Calu3 (cell line): ENCODE measurements around the gene BPIFA1. TPM values are rescaled to one million over a fixed set of nuclear protein-coding genes. Genes with fewer than 3 reads are reported as not detected.

Source experiments
- BruUV-seq: library from RNA; stranded (reverse); fragments of 400-500 nt; replicated peaks from 2 replicates; lab custom pipeline; 2021; lab: Mats Ljungman, UMichigan
- CTCF ChIA-PET: fragments of 300-600 bp; sonication (Branson Sonifier 250); formaldehyde crosslinking; loops from one replicate; lab custom pipeline; 2022; ENCODE audit warnings: antibody characterized with exemption; lab: Charles Lee
- DNase-seq: peaks from one replicate; pipeline ENCODE4 v3.0.0; 2022
- H3K27ac Mint-ChIP-seq: one replicate; pipeline ENCODE4 v1.8.0; 2022; ENCODE audit warnings: mixed read lengths; ENCODE audit not compliant: unreplicated experiment
- H3K27me3 Mint-ChIP-seq: one replicate; pipeline ENCODE4 v1.8.0; 2022; ENCODE audit warnings: mixed read lengths; ENCODE audit not compliant: unreplicated experiment
- H3K36me3 Mint-ChIP-seq: one replicate; pipeline ENCODE4 v1.8.0; 2022; ENCODE audit warnings: mild to moderate bottlenecking, moderate library complexity, mixed read lengths; ENCODE audit not compliant: insufficient read depth, unreplicated experiment
- H3K4me1 Mint-ChIP-seq: one replicate; pipeline ENCODE4 v1.8.0; 2022; ENCODE audit warnings: mild to moderate bottlenecking, low read depth, mixed read lengths; ENCODE audit not compliant: unreplicated experiment
- H3K4me3 Mint-ChIP-seq: one replicate; pipeline ENCODE4 v1.8.0; 2022; ENCODE audit warnings: mild to moderate bottlenecking, low read depth, moderate library complexity, mixed read lengths; ENCODE audit not compliant: unreplicated experiment
- H3K9me3 Mint-ChIP-seq: one replicate; pipeline ENCODE4 v1.8.0; 2022; ENCODE audit warnings: low read depth, mixed read lengths; ENCODE audit not compliant: unreplicated experiment
- intact Hi-C: fragments of 100-400 bp; cut with micrococcal nuclease; formaldehyde crosslinking; loops from one replicate; pipeline ENCODE4 v1.10.0; 2022; ENCODE audit not compliant: unreplicated experiment
- total RNA-seq: library from RNA; stranded (reverse); gene quantifications from 2 replicates; pipeline ENCODE4 v1.2.3, GENCODE V29; 2022
- TF ChIP-seq, protein P1 (sequence below): fragments of 200-600 bp; IDR thresholded peaks from one replicate; pipeline ENCODE4 v1.8.0; 2022; ENCODE audit warnings: antibody characterized with exemption; ENCODE audit not compliant: unreplicated experiment

BPIFA1 gene
- total RNA-seq, 1 experiment from 2014 or later, result not detected

DNA sequence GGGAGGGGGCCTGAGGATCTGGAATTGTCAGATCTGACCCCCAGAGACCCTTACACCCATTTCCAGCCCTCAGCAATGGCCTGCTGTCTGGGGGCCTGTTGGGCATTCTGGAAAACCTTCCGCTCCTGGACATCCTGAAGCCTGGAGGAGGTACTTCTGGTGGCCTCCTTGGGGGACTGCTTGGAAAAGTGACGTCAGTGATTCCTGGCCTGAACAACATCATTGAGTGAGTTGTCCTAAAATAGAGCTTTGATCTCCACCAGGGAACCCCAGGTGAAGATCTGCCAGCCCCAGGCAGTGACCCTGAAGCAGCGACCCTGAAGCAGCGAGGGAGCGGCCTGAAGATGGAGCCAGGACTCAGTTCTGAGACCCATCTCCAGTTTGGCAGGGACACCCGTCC, 2.2 kb downstream of the BPIFA1 start:
- Mint-ChIP-seq H3K36me3 (no peaks in the 10 kb centered on the region), H3K27ac (no peak overlapping the region), H3K4me1 (no peaks in the 10 kb centered on the region), H3K4me3 (no peak overlapping the region), H3K27me3 (peaks cover 96% of the 10 kb centered on the region), H3K9me3 (no peaks in the 10 kb centered on the region)
- TF ChIP-seq, protein P1, sequence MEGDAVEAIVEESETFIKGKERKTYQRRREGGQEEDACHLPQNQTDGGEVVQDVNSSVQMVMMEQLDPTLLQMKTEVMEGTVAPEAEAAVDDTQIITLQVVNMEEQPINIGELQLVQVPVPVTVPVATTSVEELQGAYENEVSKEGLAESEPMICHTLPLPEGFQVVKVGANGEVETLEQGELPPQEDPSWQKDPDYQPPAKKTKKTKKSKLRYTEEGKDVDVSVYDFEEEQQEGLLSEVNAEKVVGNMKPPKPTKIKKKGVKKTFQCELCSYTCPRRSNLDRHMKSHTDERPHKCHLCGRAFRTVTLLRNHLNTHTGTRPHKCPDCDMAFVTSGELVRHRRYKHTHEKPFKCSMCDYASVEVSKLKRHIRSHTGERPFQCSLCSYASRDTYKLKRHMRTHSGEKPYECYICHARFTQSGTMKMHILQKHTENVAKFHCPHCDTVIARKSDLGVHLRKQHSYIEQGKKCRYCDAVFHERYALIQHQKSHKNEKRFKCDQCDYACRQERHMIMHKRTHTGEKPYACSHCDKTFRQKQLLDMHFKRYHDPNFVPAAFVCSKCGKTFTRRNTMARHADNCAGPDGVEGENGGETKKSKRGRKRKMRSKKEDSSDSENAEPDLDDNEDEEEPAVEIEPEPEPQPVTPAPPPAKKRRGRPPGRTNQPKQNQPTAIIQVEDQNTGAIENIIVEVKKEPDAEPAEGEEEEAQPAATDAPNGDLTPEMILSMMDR, result no peak
- CTCF ChIA-PET, result interaction anchor here (0.6 kb wide), 1 partner anchor 8 kb away, joined by 3 read pairs; no protein-coding TSS in a partner anchor
- no TSS peak for BruUV-seq
- no peak for DNase-seq
- intact Hi-C loops, result no loop called here

- peaks cover 3% of the 10 kb centered on the region for H3K9me3 Mint-ChIP-seq
These were observed 3.6 kb downstream of the BPIFA1 start for GRCh38 chr20:33239418-33239817.

DNA sequence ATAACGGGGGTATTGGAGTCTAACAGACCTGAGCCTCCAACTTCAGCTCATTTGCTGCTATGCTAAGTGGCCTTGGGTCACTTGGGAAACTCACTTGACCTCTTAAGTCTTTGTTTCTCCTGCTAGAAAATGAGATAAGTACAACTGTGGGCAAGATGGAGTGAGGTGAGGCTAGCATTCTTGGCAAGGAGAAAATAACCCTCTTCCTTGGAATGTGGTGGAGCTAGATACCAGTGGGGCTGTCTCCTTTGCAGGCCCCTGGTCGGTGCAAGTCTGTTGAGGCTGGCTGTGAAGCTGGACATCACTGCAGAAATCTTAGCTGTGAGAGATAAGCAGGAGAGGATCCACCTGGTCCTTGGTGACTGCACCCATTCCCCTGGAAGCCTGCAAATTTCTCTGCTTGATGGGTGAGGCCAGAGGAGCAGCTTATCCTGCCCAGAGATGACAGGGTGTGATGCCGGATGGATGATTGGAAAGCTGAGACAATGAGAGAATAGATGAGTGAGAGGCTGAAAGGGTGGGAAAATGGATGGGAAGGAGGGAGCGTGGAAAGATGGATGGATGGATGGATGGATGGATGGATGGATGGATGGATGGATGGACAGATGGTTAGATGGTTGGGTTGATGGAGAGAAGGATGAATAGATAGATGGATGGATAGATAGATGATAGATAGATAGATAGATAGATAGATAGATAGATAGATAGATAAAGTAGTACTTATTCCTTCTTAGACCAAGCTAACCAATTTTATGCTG, 4.4 kb downstream of the BPIFA1 start:
- intact Hi-C loops, result no loop called here
- no peaks in the 10 kb centered on the region for H3K36me3 Mint-ChIP-seq
- no peak overlapping the region for H3K4me3 Mint-ChIP-seq
- CTCF ChIA-PET, result interaction anchor here (0.6 to 0.7 kb wide), 2 partner anchors 61 to 773 kb away, joined by 3 to 5 read pairs; no protein-coding TSS in a partner anchor
- no TSS peak for BruUV-seq
- DNase-seq, result no peak
- no peaks in the 10 kb centered on the region for H3K4me1 Mint-ChIP-seq
- H3K27me3 Mint-ChIP-seq, result peaks cover 96% of the 10 kb centered on the region
- TF ChIP-seq, protein P1, result no peak
- no peak overlapping the region for H3K27ac Mint-ChIP-seq
- H3K9me3 Mint-ChIP-seq, result peaks cover 3% of the 10 kb centered on the region

More at GRCh38 chr20:33239418-33239817, 3.6 kb downstream of the BPIFA1 start:
- intact Hi-C loops, result no loop called here
- CTCF ChIA-PET, result interaction anchor here (0.6 kb wide), 1 partner anchor 774 kb away, joined by 3 read pairs; no protein-coding TSS in a partner anchor
- no peak overlapping the region for H3K4me3 Mint-ChIP-seq
- peaks cover 96% of the 10 kb centered on the region for H3K27me3 Mint-ChIP-seq
- TF ChIP-seq, protein P1, result no peak
- H3K27ac Mint-ChIP-seq, result no peak overlapping the region
- no peaks in the 10 kb centered on the region for H3K4me1 Mint-ChIP-seq
- DNase-seq, result no peak
- BruUV-seq, result no TSS peak
- H3K36me3 Mint-ChIP-seq, result no peaks in the 10 kb centered on the region

DNA sequence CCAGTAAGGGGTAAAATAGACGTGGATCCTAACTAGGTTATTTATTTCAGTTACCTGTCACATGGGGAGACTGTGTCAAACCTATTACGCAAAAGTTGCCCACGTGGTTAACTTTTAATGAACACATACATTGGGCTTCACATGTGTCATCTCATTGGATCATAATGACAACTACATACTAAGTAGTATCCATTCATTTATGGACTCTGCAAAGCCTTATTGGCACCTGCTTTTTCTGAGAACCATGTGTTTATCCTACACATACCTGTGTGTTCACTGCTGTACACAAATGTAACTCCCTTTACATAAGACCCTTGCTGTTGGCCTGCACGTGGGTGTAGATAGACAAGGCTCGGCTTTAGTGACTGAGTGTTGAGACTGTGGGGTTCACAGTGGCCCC, 5.1 kb downstream of the BPIFA1 start:
- intact Hi-C loops, result no loop called here
- CTCF ChIA-PET, result interaction anchor here (0.5 to 0.7 kb wide), 2 partner anchors 49 to 60 kb away, joined by 4 to 5 read pairs; no protein-coding TSS in a partner anchor

More for the DNA sequence above, 5.1 kb downstream of the BPIFA1 start:
- Mint-ChIP-seq H3K4me1 (no peaks in the 10 kb centered on the region), H3K9me3 (peaks cover 3% of the 10 kb centered on the region), H3K27me3 (peaks cover 96% of the 10 kb centered on the region), H3K36me3 (no peaks in the 10 kb centered on the region), H3K4me3 (no peak overlapping the region), H3K27ac (no peak overlapping the region)
- DNase-seq, result no peak
- TF ChIP-seq, protein P1, result no peak
- BruUV-seq, result no TSS peak
